RCC 7860 (cell line): ENCODE data around the gene AK1.

Experiments
- DNase-seq: peaks from one replicate; pipeline ENCODE4 v3.0.0-alpha.2; 2015; ENCODE audit warnings: low spot score
- FAIRE-seq: peaks from 2 replicates; lab custom pipeline; 2012; peaks lifted over from hg19 to GRCh38; lab: Jason Lieb, UNC

Gene AK1

GRCh38 chr9:127826253-127826913 is 51.1 kb downstream of the AK1 start:
- FAIRE-seq = no peak
- DNase-seq = no peak

- FAIRE-seq (no peak), DNase-seq (no peak)
These were observed 52.0 kb downstream of the AK1 start for GRCh38 chr9:127825319-127826051.

- DNase-seq = no peak
- no peak for FAIRE-seq
These were observed 55.4 kb downstream of the AK1 start for GRCh38 chr9:127822108-127822507.

- DNase-seq (no peak), FAIRE-seq (no peak)
These were observed 58.9 kb downstream of the AK1 start for GRCh38 chr9:127818574-127818973.

GRCh38 chr9:127817881-127818434 is 59.5 kb downstream of the AK1 start:
- FAIRE-seq (no peak), DNase-seq (no peak)

GRCh38 chr9:127816728-127817127 is 60.7 kb downstream of the AK1 start:
- no peak for DNase-seq
- no peak for FAIRE-seq
